ENCODE data around the gene NIFK.

The NIFK gene

DNA sequence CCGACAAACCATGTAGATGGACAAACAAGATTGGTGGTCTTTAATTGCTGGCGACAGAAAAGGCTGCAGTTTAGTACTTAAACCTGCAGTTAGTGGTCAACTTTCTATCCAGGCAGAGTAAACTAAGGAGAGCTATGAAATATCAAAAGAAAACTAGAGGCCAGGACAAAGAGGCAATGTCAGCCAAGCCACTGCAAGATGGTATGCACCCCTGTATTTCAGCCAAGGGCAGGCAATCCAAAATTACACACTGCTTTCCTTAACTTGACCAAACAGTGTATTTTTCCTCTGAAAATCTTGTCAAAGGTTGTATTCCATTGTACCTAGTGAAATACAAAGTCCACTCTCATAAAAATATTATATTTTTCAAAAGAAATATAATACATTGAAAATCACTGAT is 9.3 kb downstream of the NIFK start:
- no peaks in the 10 kb centered on the region for H3K27me3 ChIP-seq (ENCODE audit: insufficient read depth, poor library complexity, severe bottlenecking)
- no peak for ATAC-seq (ENCODE audit: low read depth)
- H3K36me3 ChIP-seq (ENCODE audit: low read depth): peaks cover 59% of the 10 kb centered on the region
- H3K9me3 ChIP-seq (ENCODE audit: severe bottlenecking): no peaks in the 10 kb centered on the region
- DNase-seq (ENCODE audit: low spot score): no peak
- H3K4me1 ChIP-seq (ENCODE audit: insufficient read depth, poor library complexity, severe bottlenecking): peaks cover 6% of the 10 kb centered on the region
- TF ChIP-seq, protein P1, sequence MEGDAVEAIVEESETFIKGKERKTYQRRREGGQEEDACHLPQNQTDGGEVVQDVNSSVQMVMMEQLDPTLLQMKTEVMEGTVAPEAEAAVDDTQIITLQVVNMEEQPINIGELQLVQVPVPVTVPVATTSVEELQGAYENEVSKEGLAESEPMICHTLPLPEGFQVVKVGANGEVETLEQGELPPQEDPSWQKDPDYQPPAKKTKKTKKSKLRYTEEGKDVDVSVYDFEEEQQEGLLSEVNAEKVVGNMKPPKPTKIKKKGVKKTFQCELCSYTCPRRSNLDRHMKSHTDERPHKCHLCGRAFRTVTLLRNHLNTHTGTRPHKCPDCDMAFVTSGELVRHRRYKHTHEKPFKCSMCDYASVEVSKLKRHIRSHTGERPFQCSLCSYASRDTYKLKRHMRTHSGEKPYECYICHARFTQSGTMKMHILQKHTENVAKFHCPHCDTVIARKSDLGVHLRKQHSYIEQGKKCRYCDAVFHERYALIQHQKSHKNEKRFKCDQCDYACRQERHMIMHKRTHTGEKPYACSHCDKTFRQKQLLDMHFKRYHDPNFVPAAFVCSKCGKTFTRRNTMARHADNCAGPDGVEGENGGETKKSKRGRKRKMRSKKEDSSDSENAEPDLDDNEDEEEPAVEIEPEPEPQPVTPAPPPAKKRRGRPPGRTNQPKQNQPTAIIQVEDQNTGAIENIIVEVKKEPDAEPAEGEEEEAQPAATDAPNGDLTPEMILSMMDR (IDR thresholded peaks at IDR 0.05; ENCODE audit: poor library complexity, severe bottlenecking): no peak
- no peak overlapping the region for H3K27ac ChIP-seq (ENCODE audit: poor library complexity, severe bottlenecking)
- no peak overlapping the region for H3K4me3 ChIP-seq (ENCODE audit: severe bottlenecking)

DNA sequence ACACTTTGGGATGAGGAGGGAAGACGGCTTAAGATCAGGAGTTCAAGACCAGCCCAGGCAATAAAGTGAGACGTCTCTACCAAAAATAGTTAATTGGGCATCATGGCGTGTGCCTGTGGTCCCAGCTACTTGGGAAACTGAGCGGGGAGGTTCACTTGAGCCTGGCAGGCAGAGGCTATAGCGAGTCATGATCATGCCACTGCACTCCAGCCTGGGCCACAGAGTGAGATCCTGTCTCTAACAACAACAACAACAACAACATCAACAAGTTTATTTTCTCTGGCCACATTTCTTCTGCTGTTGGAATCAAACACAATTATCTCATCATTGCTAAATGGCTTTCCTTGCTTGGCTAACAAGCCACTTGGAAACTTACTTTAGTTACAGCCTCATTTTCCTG is 13.4 kb downstream of the NIFK start:
- Histone ChIP-seq H3K27ac (ENCODE audit: poor library complexity, severe bottlenecking) (peak overlapping the region; percentile 91), H3K36me3 (ENCODE audit: low read depth) (peaks cover 19% of the 10 kb centered on the region), H3K9me3 (ENCODE audit: severe bottlenecking) (no peaks in the 10 kb centered on the region), H3K4me3 (ENCODE audit: severe bottlenecking) (no peak overlapping the region), H3K4me1 (ENCODE audit: insufficient read depth, poor library complexity, severe bottlenecking) (peaks cover 11% of the 10 kb centered on the region), H3K27me3 (ENCODE audit: insufficient read depth, poor library complexity, severe bottlenecking) (no peaks in the 10 kb centered on the region)
- DNase-seq (ENCODE audit: low spot score) (no peak), ATAC-seq (ENCODE audit: low read depth) (no peak)
- TF ChIP-seq, protein P1 (IDR thresholded peaks at IDR 0.05; ENCODE audit: poor library complexity, severe bottlenecking): no peak

DNA sequence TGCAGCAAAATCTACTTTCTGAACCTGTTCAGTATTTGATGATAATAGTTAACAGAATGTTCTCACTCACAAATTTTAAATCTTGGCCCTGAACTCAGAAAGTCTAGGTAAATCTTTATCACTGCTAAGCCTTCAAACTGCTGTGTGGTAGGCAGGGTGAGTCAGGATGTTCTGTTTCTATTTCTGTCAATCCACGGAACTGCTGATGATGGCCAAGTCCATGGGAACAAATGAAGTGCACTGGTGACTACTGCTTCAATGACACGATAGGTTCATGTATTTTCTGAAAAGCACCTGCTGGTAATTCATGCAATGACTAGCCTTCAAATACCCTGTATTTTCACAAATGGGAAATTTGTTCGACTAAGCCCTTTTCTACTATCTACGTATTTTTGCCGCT is 14.2 kb downstream of the NIFK start:
- Histone ChIP-seq H3K4me1 (ENCODE audit: insufficient read depth, poor library complexity, severe bottlenecking) (peaks cover 11% of the 10 kb centered on the region), H3K9me3 (ENCODE audit: severe bottlenecking) (no peaks in the 10 kb centered on the region), H3K27ac (ENCODE audit: poor library complexity, severe bottlenecking) (peak overlapping the region; percentile 91), H3K36me3 (ENCODE audit: low read depth) (peaks cover 11% of the 10 kb centered on the region), H3K27me3 (ENCODE audit: insufficient read depth, poor library complexity, severe bottlenecking) (no peaks in the 10 kb centered on the region), H3K4me3 (ENCODE audit: severe bottlenecking) (no peak overlapping the region)
- TF ChIP-seq, protein P1 (IDR thresholded peaks at IDR 0.05; ENCODE audit: poor library complexity, severe bottlenecking): no peak
- ATAC-seq (ENCODE audit: low read depth) (peak; percentile 63), DNase-seq (ENCODE audit: low spot score) (no peak)

DNA sequence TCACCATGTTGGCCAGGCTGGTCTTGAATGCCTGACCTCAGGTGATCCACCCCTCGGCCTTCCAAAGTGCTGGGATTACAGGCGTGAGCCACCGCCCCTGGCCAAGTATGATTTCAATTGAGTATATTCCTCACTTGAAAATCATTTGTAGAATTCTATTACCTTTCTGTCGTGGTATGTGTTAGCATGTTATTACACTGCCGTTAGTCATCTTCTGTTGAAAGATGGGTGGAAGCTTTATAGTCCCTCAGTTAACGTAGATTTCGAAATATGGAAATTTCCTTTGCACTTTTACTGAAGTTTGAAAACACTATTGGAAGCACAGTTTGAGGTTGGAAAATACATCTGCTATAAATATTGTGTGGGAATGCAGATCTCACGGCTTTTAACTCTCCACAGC is 14.7 kb downstream of the NIFK start:
- Histone ChIP-seq H3K4me1 (ENCODE audit: insufficient read depth, poor library complexity, severe bottlenecking) (peaks cover 11% of the 10 kb centered on the region), H3K36me3 (ENCODE audit: low read depth) (peaks cover 5% of the 10 kb centered on the region), H3K27ac (ENCODE audit: poor library complexity, severe bottlenecking) (peak overlapping the region; percentile 91), H3K4me3 (ENCODE audit: severe bottlenecking) (no peak overlapping the region), H3K9me3 (ENCODE audit: severe bottlenecking) (no peaks in the 10 kb centered on the region), H3K27me3 (ENCODE audit: insufficient read depth, poor library complexity, severe bottlenecking) (no peaks in the 10 kb centered on the region)
- TF ChIP-seq, protein P1 (IDR thresholded peaks at IDR 0.05; ENCODE audit: poor library complexity, severe bottlenecking): no peak
- DNase-seq (ENCODE audit: low spot score) (no peak), ATAC-seq (ENCODE audit: low read depth) (peak; percentile 90)

DNA sequence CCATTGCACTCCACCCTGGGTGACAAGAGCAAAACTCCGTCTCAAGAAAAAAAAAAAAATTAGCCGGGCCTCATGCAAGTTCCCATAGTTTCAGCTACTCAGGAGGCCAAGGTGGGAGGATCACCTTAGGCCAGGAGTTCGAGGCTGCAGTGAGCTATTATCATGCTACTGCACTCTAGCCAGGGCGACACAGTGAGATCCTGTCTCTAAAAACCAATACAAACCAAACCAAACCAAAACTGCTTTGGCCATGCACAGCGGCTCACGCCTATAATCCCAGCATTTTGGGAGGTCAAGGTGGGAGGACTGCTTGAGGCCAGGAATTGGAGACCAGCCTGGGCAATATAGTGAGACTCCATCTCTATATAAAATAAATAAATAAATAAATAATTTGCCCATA is 19.1 kb downstream of the NIFK start:
- no peak for DNase-seq (ENCODE audit: low spot score)
- ATAC-seq (ENCODE audit: low read depth): no peak
- peaks cover 7% of the 10 kb centered on the region for H3K4me1 ChIP-seq (ENCODE audit: insufficient read depth, poor library complexity, severe bottlenecking)
- no peaks in the 10 kb centered on the region for H3K27me3 ChIP-seq (ENCODE audit: insufficient read depth, poor library complexity, severe bottlenecking)
- H3K36me3 ChIP-seq (ENCODE audit: low read depth): no peaks in the 10 kb centered on the region
- TF ChIP-seq, protein P1 (IDR thresholded peaks at IDR 0.05; ENCODE audit: poor library complexity, severe bottlenecking): no peak
- H3K27ac ChIP-seq (ENCODE audit: poor library complexity, severe bottlenecking): no peak overlapping the region
- no peak overlapping the region for H3K4me3 ChIP-seq (ENCODE audit: severe bottlenecking)
- H3K9me3 ChIP-seq (ENCODE audit: severe bottlenecking): no peaks in the 10 kb centered on the region
